Liver (tissue), 9 donors: ENCODE data around the gene COMMD6. TPM values are rescaled to one million over a fixed set of nuclear protein-coding genes. Genes with fewer than 3 reads are reported as not detected.

Source experiments
- DNase-seq: peaks from one replicate; pipeline ENCODE4 v3.0.0-alpha.2; 2017; ENCODE audit warnings: low spot score
- H3K27ac ChIP-seq, 2 donors: one replicate each; pipeline ENCODE4 v1.7.0; 2013; ENCODE audit warnings: inconsistent platforms in 2 of 2, low read length in 2 of 2, control low read depth in 1 of 2, low read depth in 1 of 2, mild to moderate bottlenecking in 1 of 2
- H3K27me3 ChIP-seq, 4 donors: one replicate each; pipeline versions ENCODE4 v1.6.1 to v1.7.0; 2013; ENCODE audit warnings: low read length in 3 of 4, inconsistent platforms in 1 of 4, mild to moderate bottlenecking in 1 of 4, moderate library complexity in 1 of 4; ENCODE audit not compliant: control insufficient read depth in 4 of 4, insufficient read depth in 4 of 4
- H3K36me3 ChIP-seq, 4 donors: one replicate each; pipeline versions ENCODE4 v1.6.1 to v1.7.0; 2013; ENCODE audit warnings: low read length in 3 of 4, mild to moderate bottlenecking in 3 of 4, low read depth in 1 of 4, moderate library complexity in 1 of 4; ENCODE audit not compliant: control insufficient read depth in 4 of 4, insufficient read depth in 3 of 4
- H3K4me1 ChIP-seq, 4 donors: one replicate each; pipeline versions ENCODE4 v1.6.1 to v1.7.0; 2013; ENCODE audit warnings: low read length in 3 of 4, mild to moderate bottlenecking in 3 of 4, moderate library complexity in 1 of 4; ENCODE audit not compliant: control insufficient read depth in 4 of 4, insufficient read depth in 4 of 4
- H3K4me3 ChIP-seq, 3 donors: one replicate each; pipeline versions ENCODE4 v1.6.1 to v1.7.0; 2013; ENCODE audit warnings: low read length in 3 of 3, control low read depth in 1 of 3, low read depth in 1 of 3, mild to moderate bottlenecking in 1 of 3
- H3K9ac ChIP-seq, 2 donors: one replicate each; pipeline ENCODE4 v1.7.0; 2013; ENCODE audit warnings: low read length in 2 of 2, mild to moderate bottlenecking in 2 of 2, moderate library complexity in 2 of 2, control low read depth in 1 of 2, low read depth in 1 of 2
- H3K9me3 ChIP-seq, 4 donors: one replicate each; pipeline versions ENCODE4 v1.6.1 to v1.7.0; 2013; ENCODE audit warnings: low read length in 3 of 4; ENCODE audit not compliant: control insufficient read depth in 4 of 4
- ATF3 ChIP-seq: IDR thresholded peaks from 2 replicates; pipeline ENCODE4 v1.6.1; 2016; ENCODE audit warnings: antibody characterized with exemption
- CTCF ChIP-seq: fragments of 150-350 bp; IDR thresholded peaks from 2 replicates; pipeline ENCODE4 v1.5.1; 2017; ENCODE audit warnings: improper control_type of control experiment, low read depth, low read length; ENCODE audit not compliant: missing input control
- EGR1 ChIP-seq, 2 donors: IDR thresholded peaks; 2 replicates each; pipeline ENCODE4 v1.6.1; 2016 to 2018; ENCODE audit warnings: antibody characterized with exemption in 2 of 2, low read depth in 2 of 2
- FOXA1 ChIP-seq: IDR thresholded peaks from 2 replicates; pipeline ENCODE4 v1.6.1; 2016; ENCODE audit warnings: antibody characterized with exemption
- FOXA2 ChIP-seq: IDR thresholded peaks from 2 replicates; pipeline ENCODE4 v1.6.1; 2016; ENCODE audit warnings: antibody characterized with exemption
- GABPA ChIP-seq, 2 donors: IDR thresholded peaks in 1 of 2; conservative IDR thresholded peaks in 1 of 2; 2 replicates each; pipeline ENCODE4 v1.6.1; 2016; ENCODE audit warnings: antibody characterized with exemption in 2 of 2, mild to moderate bottlenecking in 1 of 2, moderate library complexity in 1 of 2
- HNF4A ChIP-seq, 2 donors: conservative IDR thresholded peaks; 2 replicates each; pipeline ENCODE4 v1.6.1; 2016; ENCODE audit warnings: antibody characterized with exemption in 2 of 2, mild to moderate bottlenecking in 2 of 2
- HNF4G ChIP-seq: IDR thresholded peaks from 2 replicates; pipeline ENCODE4 v1.6.1; 2016; ENCODE audit warnings: antibody characterized with exemption
- JUND ChIP-seq, 2 donors: IDR thresholded peaks; 2 replicates each; pipeline ENCODE4 v1.6.1; 2016; ENCODE audit warnings: antibody characterized with exemption in 2 of 2
- MAX ChIP-seq: IDR thresholded peaks from 2 replicates; pipeline ENCODE4 v1.6.1; 2016; ENCODE audit warnings: antibody characterized with exemption
- NR2F2 ChIP-seq: IDR thresholded peaks from 2 replicates; pipeline ENCODE4 v1.6.1; 2016; ENCODE audit warnings: antibody characterized with exemption
- RAD21 ChIP-seq, 2 donors: IDR thresholded peaks; 2 replicates each; pipeline ENCODE4 v1.6.1; 2016; ENCODE audit warnings: antibody characterized with exemption in 2 of 2, mild to moderate bottlenecking in 2 of 2
- REST ChIP-seq: IDR thresholded peaks from 2 replicates; pipeline ENCODE4 v1.6.1; 2016; ENCODE audit warnings: antibody characterized with exemption, mild to moderate bottlenecking
- RXRA ChIP-seq, 2 donors: IDR thresholded peaks; 2 replicates each; pipeline ENCODE4 v1.6.1; 2017 to 2018; ENCODE audit warnings: antibody characterized with exemption in 2 of 2, mild to moderate bottlenecking in 1 of 2
- SP1 ChIP-seq: IDR thresholded peaks from 2 replicates; pipeline ENCODE4 v1.6.1; 2018; ENCODE audit warnings: antibody characterized with exemption, mild to moderate bottlenecking
- TAF1 ChIP-seq: conservative IDR thresholded peaks from 2 replicates; pipeline ENCODE4 v1.6.1; 2016; ENCODE audit warnings: antibody characterized with exemption, mild to moderate bottlenecking
- YY1 ChIP-seq: IDR thresholded peaks from 2 replicates; pipeline ENCODE4 v1.6.1; 2016; ENCODE audit warnings: antibody characterized with exemption, mild to moderate bottlenecking
- ZBTB33 ChIP-seq: IDR thresholded peaks from 2 replicates; pipeline ENCODE4 v1.6.1; 2016; ENCODE audit warnings: antibody characterized with exemption
- WGBS: extraction: QIAGEN DNeasy Blood & Tissue Kit; methylation state at CpG from one replicate; pipeline ENCODE4 v1.1.7; 2013; 5-methylcytosine and 5-hydroxymethylcytosine counted together
- polyA plus RNA-seq, 2 donors: library from polyadenylated mRNA; stranded (reverse) in 1 of 2; unstranded in 1 of 2; fragments of 200-250 nt in 1 of 2; fragments of >200 nt in 1 of 2; fragmentation: Nextera tagmentation in 1 of 2; extraction: Ambion mirVana in 1 of 2; gene quantifications; one replicate each; pipeline versions ENCODE4 v1.2.1 to v1.2.3, GENCODE V29; 2013 to 2015
- total RNA-seq, 2 donors: library from RNA; depleted of rRNA; stranded (reverse); fragments of >200 nt; gene quantifications; one replicate each; pipeline ENCODE4 v1.2.3, GENCODE V29; 2014
- donor health status: healthy.
- donor health status: healthy.
- donor health status: healthy.
- donor health status: healthy.
- donor health status: healthy.

Gene COMMD6
- total and polyA plus RNA-seq, 4 donors, result 10.1 to 149 (median 44.4) TPM

GRCh38 chr13:75558145-75558840, 20.7 kb upstream of the COMMD6 start (continued):
- no peak for TF ChIP-seq HNF4A (conservative IDR thresholded peaks at IDR 0.05)

- TF ChIP-seq ATF3 (no peak), YY1 (no peak), MAX (no peak), NR2F2 (no peak), FOXA2 (no peak), EGR1 (IDR thresholded peaks at IDR 0.05; ENCODE audit: low read depth in 2 of 2) (no peak), TAF1 (no peak), RXRA (IDR thresholded peaks at IDR 0.05) (no peak), RAD21 (IDR thresholded peaks at IDR 0.05) (no peak), CTCF (no peak), HNF4A (conservative IDR thresholded peaks at IDR 0.05) (no peak), SP1 (no peak), HNF4G (no peak)
- 96% methylated on average over 2 of the region's 2 CpGs for WGBS
- Histone ChIP-seq H3K4me1 (no peaks in the 10 kb centered on the region), H3K27me3 (no peaks in the 10 kb centered on the region), H3K4me3 (no peak overlapping the region), H3K9me3 (no peaks in the 10 kb centered on the region), H3K36me3 (peaks cover 0 to 9% (median 4%) of the 10 kb centered on the region in 4 donors), H3K9ac (no peak overlapping the region), H3K27ac (no peak overlapping the region)
- no peak for DNase-seq
These were observed 19.3 kb upstream of the COMMD6 start for GRCh38 chr13:75556961-75557360.

- no peak overlapping the region for H3K27ac ChIP-seq
- no peaks in the 10 kb centered on the region for H3K27me3 ChIP-seq
- 92% methylated on average over 1 of the region's 1 CpG for WGBS
These were observed 18.2 kb upstream of the COMMD6 start for GRCh38 chr13:75555836-75556235.

More at GRCh38 chr13:75555836-75556235, 18.2 kb upstream of the COMMD6 start:
- DNase-seq, result no peak
- TF ChIP-seq EGR1 (IDR thresholded peaks at IDR 0.05; ENCODE audit: low read depth in 2 of 2), result no peak
- no peak for TF ChIP-seq RAD21 (IDR thresholded peaks at IDR 0.05)
- TF ChIP-seq GABPA (IDR thresholded peaks at IDR 0.05 in 1 of 2, conservative IDR thresholded peaks at IDR 0.05 in 1 of 2), result no peak
- no peak for TF ChIP-seq ZBTB33
- TF ChIP-seq FOXA2, result no peak
- no peak for TF ChIP-seq HNF4G
- TF ChIP-seq RXRA (IDR thresholded peaks at IDR 0.05), result no peak
- TF ChIP-seq JUND (IDR thresholded peaks at IDR 0.05), result no peak
- TF ChIP-seq REST, result no peak
- TF ChIP-seq YY1, result no peak
- TF ChIP-seq SP1, result no peak
- no peak for TF ChIP-seq FOXA1
- peaks cover 0 to 8% (median under 1%) of the 10 kb centered on the region in 4 donors for H3K4me1 ChIP-seq
- H3K9ac ChIP-seq, result no peak overlapping the region
- H3K4me3 ChIP-seq, result no peak overlapping the region
- H3K36me3 ChIP-seq, result peaks cover 0 to 9% (median 3%) of the 10 kb centered on the region in 4 donors
- H3K9me3 ChIP-seq, result no peaks in the 10 kb centered on the region
